ENCODE results near the gene ZNF280C. TPM values are rescaled to one million over a fixed set of nuclear protein-coding genes. Genes with fewer than 3 reads are reported as not detected.

Gene ZNF280C
- total and polyA plus RNA-seq, 2 of the 13 experiments (the other 11 are each of a cell fraction or from before 2014, with no cell fraction given) = 3.0 to 3.3 TPM

GRCh38 chrX:130186651-130187050, 82.0 kb downstream of the ZNF280C start:
- H3K4me1 ChIP-seq (ENCODE audit: insufficient read depth, low read length) = no peaks in the 10 kb centered on the region
- no peaks in the 10 kb centered on the region for H3K79me2 ChIP-seq (ENCODE audit: insufficient read depth, low read length)
- no peak overlapping the region for H3K4me3 ChIP-seq (replicated peaks in 1 of 3; ENCODE audit: insufficient read depth in 1 of 3, low read depth in 2 of 3, low read length in 3 of 3)
- H3K27me3 ChIP-seq (ENCODE audit: control insufficient read depth in 1 of 2, insufficient read depth in 2 of 2, low read length in 2 of 2) = no peaks in the 10 kb centered on the region
- ChIA-PET POLR2A (no interaction called here), CTCF (ENCODE audit: low intra/inter-chr PET ratio, low total read pairs) (no interaction called here)
- in situ Hi-C loops (cut with HindIII; ENCODE audit: extremely low pct_ligation_motif_present, low pct_unique_long_range_greater_than_20kb) (no loop called here), intact Hi-C loops (cut with micrococcal nuclease; ENCODE audit: unreplicated experiment) (no loop called here)
- WGBS (ENCODE audit: low lambda C conversion rate) = 10% methylated on average over 3 of the region's 4 CpGs
- no peaks in the 10 kb centered on the region for H3K36me3 ChIP-seq (replicated peaks in 1 of 2; ENCODE audit: control insufficient read depth in 1 of 2, insufficient read depth in 2 of 2, low read length in 2 of 2)
- no TSS peak for BruUV-seq (replicated peaks)
- H4K20me1 ChIP-seq (ENCODE audit: insufficient read depth, low read length) = no peaks in the 10 kb centered on the region
- no peak for DNase-seq (ENCODE audit: low spot score)
- TF ChIP-seq AFF4 (CRISPR knock-in tag; IDR thresholded peaks at IDR 0.05) (no peak), SIN3A (IDR thresholded peaks at IDR 0.05; ENCODE audit: borderline replicate concordance, low read depth, low read length) (no peak), ZNF652 (CRISPR knock-in tag; IDR thresholded peaks at IDR 0.05; ENCODE audit: borderline replicate concordance, low read depth) (no peak), ZBTB20 (CRISPR knock-in tag; IDR thresholded peaks at IDR 0.05; ENCODE audit: borderline replicate concordance, low read depth) (no peak), SNAPC2 (CRISPR knock-in tag; IDR thresholded peaks at IDR 0.05) (no peak), POGK (CRISPR knock-in tag; conservative IDR thresholded peaks at IDR 0.05) (no peak), MYC (CRISPR knock-in tag; IDR thresholded peaks at IDR 0.05; ENCODE audit: borderline replicate concordance) (no peak), XBP1 (CRISPR knock-in tag; IDR thresholded peaks at IDR 0.05) (no peak), REST (IDR thresholded peaks at IDR 0.05; ENCODE audit: borderline replicate concordance in 1 of 2, low read depth in 1 of 2, low read length in 2 of 2) (no peak), ZNF841 (CRISPR knock-in tag; IDR thresholded peaks at IDR 0.05; ENCODE audit: borderline replicate concordance) (no peak), DPF2 (CRISPR knock-in tag; IDR thresholded peaks at IDR 0.05; ENCODE audit: borderline replicate concordance, low read depth) (no peak), PAWR (CRISPR knock-in tag; IDR thresholded peaks at IDR 0.05; ENCODE audit: borderline replicate concordance) (no peak), TIGD3 (CRISPR knock-in tag; IDR thresholded peaks at IDR 0.05; ENCODE audit: borderline replicate concordance) (no peak)
- no peak for ATAC-seq
- FAIRE-seq = no peak
- H3K4me2 ChIP-seq (ENCODE audit: low read depth, low read length) = no peak overlapping the region
- H3K9ac ChIP-seq (ENCODE audit: insufficient read depth, low read depth, low read length) = no peak overlapping the region
- H3K9me3 ChIP-seq (ENCODE audit: low read length) = no peaks in the 10 kb centered on the region
- no peak overlapping the region for H2AFZ ChIP-seq (ENCODE audit: low read length)
- H3K27ac ChIP-seq (ENCODE audit: extremely low read length, insufficient read depth, low read length) = no peak overlapping the region
